Stimulated activated CD8-positive, alpha-beta memory T cell treated with anti-CD3 and anti-CD28 coated beads, Interleukin-2, amount 100 ng/mL, for 1 hour (primary cell): Measurements from ENCODE around the gene ANXA6.

Experiments
- DNase-seq, 2 donors: peaks; one replicate each; pipeline ENCODE4 v3.0.0-alpha.2; 2020; ENCODE audit warnings: low read depth in 2 of 2

ANXA6 gene

DNA sequence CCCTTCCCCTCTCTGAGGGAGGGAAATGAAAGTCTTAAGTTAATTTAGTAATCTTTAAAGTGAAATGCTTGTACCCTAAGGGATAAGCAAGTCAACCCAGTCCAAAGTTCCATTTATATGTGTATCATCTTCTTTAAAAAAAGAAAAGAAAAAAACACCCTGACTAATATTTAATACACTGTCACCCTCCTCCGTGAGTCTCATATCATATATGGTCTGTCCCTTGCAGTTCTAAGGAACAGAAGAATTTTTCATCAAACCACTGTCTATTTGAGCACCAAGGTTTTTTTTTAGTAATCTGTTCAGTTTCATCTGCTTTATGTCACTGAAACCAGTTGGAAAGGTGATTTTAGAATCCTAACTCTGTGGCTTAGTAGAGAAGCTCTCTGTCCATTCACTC, 92.0 kb downstream of the ANXA6 start:
- no peak for DNase-seq

DNA sequence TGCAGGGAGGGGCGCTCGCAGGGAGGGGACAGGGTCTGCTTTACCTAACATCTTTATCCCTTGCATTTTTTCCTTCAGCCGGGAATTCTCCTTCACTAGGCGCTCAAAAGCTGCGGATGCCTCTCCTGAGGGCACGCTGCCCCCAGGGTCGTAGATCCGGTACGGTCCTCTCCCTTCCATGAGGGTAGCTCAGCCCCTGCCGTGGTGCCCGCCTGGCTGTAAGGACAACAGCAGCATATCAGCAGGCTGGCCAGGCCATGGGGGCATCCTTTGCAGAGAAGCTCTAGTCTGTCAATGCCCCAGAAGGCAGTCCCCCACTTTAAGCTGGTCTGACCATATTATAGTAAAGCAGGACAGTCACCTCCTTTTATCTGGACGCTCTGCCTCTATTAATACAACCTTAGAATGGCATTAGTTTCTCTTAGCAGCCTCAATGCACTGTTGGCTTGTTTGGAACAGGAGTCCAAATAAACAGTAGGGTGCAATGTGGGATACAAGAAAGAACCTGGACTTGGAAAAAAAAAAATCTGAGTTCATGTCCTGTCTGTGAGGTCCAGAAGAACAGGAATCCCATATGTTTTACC, 92.6 kb downstream of the ANXA6 start:
- DNase-seq: no peak

DNA sequence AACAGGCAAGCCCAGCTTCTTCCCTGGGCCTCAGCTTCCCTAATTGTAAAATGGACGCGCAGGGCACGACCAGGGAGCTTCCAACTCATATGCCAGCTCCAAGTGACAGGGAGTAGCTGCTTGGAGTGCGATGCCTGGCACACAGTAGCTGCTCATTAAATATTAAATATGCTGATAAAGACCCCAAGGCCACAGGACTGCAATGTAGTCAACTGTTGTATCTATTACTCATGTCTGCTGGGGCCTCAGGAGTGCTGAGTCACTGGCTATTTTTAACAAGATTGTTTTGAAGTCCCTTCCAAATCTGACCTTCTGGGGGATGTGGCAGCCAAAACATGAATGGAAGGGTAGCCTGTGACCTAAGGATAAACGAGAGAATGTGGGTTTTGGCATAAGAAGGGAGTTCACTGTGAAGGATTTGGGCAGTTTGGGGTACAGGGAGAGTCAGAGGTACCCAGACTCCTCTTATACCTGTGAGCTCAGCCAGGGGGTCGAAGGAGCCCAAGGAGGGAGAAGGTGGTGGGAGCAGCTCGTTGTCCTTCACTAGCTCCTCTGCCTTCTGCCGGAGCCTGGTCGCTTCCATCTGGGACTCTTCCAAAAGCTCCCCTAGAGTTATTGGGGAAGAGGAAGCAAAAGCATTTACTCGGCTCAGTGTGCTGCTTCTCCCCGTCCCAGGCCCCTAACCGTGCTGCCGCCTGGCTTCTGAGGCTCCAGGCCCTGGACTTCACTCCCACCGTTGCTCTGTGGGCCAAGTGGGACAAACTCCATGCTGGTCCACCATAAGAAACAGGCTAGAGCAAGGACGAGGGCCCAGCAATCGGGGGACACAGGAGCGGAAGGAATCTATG, 94.2 kb downstream of the ANXA6 start:
- DNase-seq: no peak

DNA sequence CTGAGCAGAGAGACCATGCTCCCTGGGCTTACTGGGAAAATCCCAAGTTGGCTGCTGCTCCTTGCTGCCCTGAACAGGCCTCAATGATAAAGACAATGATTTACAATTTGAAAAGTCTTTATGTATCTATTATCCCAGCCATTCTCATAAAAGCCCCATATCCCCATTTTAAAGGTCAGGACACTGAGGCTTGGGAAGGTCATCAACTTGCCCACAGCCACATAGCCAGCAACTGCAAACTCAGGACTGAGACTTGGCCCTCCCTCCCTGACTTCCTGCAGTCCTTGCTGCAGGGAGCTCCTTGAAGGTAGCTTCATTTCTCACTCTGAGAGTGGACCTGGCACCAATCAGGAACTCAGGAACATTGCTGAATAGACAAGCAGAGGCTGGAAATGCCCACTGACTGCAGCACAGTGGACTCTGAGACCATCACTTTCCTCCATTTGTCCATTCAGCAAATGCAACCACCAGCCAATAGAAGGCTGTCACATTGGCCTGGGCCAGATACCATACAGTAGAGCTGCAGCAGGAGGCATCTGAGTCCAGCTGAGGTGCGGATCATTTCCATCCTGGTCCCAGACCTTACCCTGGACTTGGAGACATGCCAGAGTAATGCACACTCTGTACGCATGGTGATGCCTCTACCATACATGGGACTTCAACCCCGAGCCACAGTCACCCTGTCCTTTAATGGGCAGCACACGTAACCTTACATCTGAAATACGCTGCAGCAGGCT, 95.0 kb downstream of the ANXA6 start:
- no peak for DNase-seq

DNA sequence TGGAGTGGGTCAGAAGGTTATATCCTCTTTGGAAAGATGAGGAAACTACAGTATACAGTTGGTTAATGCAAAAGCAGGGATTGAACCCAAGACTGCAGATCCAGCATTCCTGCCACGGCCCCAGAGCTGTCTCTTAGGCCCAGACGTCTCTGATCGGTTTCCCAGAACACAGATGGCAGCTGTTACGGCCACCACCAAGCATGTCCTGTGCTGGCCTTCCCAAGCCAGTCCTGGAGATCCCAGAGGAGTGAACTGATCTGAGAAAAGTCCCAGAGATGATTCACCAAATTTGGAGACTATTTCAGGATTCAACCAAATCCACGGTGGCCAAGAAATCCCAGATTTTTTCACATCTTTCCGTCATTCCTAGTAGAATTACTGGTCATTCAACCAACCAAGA, 96.8 kb downstream of the ANXA6 start:
- DNase-seq: no peak

DNA sequence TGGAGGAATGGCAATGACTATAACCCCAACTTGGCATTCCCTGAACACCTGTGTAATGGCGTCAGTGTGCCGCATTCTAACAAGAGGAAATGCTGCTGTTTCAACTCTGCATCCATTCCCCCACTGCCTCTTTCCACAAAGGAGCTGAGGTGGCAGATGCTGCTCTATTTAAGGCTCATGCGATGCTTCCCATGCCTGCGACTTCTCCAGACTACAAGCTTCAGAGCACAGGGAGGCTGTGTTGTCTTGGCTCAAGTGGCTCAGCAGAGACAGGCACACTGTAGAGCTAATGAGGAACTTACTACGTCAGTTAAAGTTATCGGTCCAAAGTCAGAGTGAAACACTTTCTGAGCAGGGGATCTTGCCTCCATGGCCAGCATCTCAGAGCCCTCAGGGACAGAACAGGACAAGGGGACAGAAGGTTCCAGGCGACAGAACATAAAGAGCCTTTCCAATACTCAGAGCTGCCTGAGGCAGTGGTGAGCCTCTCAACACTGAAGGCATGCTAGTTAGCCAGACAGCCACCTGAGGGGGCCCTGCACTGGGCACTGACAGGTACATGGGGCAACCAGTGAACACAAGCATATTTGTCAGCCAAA, 98.6 kb downstream of the ANXA6 start:
- DNase-seq: no peak

DNA sequence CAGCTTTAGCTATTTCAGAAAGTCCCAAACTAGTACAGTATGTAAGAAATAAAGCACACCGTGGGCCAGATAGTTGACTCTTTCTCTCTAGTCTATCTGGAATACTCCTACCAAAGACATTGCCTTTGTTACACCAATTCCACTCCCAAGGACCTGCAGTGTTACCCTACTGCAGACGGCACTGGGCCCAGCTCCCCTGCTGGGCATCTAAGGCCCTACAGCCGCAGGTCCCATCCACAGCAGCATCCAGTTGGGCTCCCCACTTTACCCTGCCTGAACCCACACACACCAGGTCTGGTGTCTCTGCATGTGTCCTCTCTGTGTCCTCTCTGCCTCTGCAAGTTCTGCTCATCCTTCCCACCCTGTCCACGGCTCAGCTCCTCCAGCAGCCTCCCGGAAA, 99.3 kb downstream of the ANXA6 start:
- DNase-seq: no peak

DNA sequence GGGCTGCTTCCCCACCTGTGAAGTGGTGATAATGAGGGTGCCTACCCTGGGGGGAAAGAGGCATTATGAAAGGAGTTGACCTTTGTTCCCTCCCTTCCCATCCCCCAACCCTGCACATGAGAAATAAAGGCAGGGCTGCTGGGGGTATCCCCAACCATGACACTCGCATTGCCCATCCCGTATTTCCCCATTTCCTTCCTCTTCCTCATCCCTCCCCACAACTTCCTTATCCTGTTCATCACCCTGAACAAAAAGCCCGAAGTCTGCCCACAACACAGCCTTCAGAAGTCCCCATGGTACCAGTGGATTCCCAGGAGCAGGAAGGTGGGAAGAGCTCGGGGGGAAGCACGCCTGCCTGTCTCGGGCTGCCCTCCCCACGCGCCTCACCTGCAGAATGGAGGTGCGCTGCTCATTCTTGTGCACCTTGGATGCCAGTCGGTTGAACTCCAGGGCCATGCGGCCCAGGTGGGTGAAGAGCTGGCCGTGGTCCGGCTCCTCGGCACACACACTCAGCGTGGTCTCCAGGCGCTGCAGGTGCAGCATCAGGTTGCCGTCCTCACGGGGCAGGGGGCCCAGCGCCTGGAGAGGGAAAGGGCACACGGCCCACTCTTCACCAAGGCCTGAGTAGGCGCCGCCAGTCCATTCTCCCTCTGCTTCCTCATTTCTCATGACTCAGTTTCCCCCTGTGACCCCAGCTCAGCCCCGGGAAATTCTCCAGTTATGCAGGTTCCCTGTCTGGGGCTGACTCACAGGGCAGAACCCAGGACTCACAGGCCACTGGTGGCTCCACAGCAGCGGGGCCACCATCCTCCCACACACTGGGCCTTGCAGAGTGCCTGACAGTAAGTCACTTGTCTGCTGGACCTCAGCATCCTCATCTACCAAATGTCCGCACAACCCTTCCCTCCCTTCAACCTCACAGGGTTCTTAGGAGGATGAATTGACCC, 100.9 kb downstream of the ANXA6 start:
- no peak for DNase-seq

DNA sequence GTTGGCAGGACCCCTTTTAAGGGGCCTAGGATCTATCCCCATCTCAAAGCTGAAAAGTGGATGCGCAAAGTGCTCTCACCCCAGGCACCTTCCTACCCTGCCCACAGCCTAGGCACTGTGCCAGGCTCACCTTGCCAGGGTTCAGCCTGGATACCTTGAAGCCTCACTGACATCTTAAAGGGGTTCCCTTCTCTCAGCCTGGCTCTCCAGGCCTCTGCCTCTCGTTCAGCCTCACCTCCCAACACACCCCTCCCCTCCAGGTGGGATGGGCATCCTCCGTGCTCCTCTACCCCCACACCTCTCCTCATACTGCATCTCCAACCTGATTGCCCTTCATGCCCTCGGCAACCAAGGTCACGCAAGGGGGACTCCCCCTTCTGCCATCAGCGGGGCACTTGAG, 102.2 kb downstream of the ANXA6 start:
- DNase-seq: no peak

DNA sequence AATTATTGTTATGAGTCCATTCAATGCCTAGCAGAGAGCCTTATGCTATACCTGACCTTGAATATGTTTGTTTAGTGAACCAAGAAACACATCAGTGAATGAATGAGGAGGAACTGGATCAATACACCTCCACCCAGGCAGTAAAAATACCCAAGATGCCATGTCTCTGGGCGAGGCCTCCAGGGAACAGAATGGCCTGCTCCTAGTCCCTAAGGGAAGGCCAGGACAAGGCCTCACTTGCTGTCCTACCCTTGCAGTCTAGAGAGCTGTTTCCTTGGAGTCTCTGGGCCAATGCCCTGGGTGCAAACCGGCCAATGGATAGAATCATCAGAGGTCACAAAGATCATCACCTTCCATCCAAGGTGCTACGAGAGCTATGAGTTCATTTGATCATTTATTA, 102.9 kb downstream of the ANXA6 start:
- no peak for DNase-seq

DNA sequence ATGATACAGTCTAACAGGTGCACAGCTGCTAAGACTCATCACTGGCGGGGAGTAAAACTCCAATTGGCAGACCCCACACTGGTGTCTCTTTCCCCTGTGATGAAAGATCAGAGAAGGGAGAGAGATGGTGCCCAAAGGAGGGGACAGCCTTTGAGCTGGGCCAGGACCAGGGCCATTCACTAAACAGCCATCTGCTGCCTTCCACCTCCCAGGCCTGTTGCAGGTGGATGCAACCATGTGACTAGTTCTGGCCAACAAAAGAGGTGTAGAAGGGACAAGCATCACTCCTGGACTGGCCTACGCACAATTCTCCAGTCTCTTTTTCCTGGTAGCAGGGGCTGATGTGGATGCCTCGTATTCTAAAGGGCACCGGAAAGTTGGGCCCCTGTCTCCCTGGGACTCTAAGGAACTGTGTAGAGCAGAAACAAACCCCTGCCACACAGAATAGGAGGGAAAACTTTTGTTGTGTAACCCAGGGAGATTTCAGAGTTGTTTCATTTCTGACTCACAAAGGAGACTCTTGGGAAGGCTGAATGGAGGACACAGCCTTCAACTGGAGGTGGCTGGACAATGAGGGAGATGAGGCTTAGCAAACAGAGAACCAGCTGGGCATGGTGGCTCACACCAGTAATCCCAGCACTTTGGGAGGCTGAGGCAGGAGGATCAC, 103.7 kb downstream of the ANXA6 start:
- DNase-seq: no peak

DNA sequence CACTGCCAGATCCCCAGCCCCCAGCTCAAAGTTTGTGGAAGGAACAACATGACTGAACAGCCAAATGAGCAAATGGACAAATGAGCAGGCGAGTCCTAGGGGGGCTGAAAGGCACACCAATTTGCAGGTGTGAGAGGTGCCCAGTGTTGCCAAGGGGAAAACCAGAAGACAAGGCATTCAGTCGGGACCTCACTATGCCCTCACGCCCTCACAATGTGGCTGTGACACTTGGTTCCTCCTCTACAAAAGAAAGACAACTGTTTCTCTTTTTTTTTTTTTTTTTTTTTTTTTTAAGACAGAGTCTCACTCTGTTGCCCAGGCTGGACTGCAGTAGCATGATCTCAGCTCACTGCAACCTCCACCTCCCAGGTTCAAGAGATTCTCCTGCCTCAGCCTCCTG, 104.7 kb downstream of the ANXA6 start:
- no peak for DNase-seq

DNA sequence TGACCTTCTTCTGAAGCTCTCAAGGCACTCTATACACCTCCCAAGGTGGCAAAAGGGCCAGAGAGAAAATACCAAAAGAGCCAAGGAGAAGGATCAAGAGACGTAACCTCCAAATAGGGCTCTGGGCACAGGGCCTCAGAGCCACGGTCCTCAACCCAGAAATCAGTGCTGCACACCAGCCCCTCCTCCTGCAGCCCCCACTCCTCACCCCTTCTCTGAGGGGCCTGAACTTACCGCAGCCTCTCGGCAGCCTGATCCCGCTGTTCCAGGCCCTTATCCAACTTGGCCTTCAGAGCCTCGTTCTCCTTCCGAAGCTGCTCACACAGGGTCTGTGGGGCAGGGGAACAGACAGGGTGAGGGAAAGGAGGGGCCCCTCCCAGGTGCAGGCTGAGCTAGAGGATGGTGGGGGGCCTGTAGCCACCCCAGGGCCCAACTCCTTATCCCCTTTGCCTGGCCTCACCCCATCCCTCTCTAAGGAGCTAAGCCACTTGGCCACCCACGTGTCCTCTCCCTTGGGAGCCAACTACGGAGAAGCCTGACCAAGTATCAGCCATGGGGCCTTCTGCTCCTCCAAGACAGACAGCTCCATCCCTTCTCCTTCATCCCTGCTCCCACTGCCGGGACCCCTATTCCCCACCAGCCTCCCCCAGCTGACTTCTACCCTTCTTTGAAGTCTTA, 105.5 kb downstream of the ANXA6 start:
- DNase-seq: no peak

DNA sequence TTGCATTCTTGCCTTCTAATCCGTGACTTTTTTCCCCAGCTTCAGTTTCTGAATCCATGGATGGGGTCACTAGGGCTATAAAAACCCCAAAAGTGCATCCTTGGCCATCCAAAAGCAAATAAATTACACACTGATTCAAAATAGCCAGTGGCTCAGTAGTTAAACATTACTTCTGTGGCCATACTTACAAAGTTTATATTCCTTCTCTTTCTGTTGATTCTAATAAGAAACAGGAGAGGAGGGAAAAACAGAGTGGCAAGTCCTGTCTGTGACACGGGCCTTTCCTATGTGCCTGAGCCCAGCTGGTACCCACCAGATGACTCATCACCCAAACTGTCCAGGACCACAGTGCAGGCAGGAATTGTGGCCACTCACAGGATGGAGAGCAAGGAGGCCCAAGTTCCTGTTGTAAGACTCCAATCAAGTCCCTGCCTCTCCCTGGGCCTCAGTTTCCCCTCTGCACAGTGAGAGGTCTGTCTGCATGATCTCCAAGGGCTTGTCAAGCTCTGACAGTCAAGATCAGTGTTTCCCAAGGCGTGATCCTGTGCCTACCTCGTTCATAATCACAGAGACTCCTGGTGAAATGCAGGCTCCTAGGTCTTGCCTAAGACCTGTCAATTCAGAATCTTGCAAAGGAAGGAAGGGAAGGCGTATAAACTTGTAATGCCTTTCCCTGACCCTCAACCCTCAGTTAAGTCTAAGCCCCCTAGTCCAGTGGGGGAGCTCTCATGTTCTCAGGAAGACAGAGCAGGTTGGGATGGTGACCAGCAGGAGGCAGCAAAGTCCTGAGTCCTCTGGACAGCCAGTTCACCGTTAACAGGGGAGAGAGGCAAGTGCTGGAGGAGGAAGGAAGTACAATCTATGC, 106.3 kb downstream of the ANXA6 start:
- peak; percentile 45 to 55 for DNase-seq
